Measurements from ENCODE around the gene ZNF839. TPM values are rescaled to one million over a fixed set of nuclear protein-coding genes. Genes with fewer than 3 reads are reported as not detected.

The ZNF839 gene
- total RNA-seq, 1 donor from 2014 or later: 9.8 TPM

DNA sequence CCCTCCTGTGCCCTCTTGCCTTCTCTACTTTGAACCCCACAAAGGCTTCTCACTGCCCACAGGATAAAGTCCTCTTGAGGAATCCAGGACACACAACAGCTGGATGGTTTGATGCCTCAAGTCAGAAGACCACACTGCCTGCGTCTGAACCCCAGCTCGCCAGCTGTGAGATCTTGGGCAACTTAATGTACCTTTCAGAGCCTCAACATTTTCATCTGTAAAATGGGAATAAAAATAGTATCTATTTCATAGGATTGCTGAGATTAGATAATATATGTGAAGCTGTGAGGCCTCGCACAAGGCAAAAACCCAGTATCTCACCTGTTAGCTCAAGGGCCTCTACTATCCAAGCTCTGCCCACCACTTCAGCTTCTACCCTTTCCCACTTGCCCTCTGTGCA lies 40.8 kb downstream of the ZNF839 start:
- Histone ChIP-seq H3K36me3 (ENCODE audit: control insufficient read depth, insufficient read depth, low read length) (no peaks in the 10 kb centered on the region), H3K4me3 (ENCODE audit: low read depth, low read length) (no peak overlapping the region), H3K27me3 (ENCODE audit: control insufficient read depth, insufficient read depth, low read length) (no peaks in the 10 kb centered on the region)
- TF ChIP-seq, protein P1, sequence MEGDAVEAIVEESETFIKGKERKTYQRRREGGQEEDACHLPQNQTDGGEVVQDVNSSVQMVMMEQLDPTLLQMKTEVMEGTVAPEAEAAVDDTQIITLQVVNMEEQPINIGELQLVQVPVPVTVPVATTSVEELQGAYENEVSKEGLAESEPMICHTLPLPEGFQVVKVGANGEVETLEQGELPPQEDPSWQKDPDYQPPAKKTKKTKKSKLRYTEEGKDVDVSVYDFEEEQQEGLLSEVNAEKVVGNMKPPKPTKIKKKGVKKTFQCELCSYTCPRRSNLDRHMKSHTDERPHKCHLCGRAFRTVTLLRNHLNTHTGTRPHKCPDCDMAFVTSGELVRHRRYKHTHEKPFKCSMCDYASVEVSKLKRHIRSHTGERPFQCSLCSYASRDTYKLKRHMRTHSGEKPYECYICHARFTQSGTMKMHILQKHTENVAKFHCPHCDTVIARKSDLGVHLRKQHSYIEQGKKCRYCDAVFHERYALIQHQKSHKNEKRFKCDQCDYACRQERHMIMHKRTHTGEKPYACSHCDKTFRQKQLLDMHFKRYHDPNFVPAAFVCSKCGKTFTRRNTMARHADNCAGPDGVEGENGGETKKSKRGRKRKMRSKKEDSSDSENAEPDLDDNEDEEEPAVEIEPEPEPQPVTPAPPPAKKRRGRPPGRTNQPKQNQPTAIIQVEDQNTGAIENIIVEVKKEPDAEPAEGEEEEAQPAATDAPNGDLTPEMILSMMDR (IDR thresholded peaks at IDR 0.05; ENCODE audit: insufficient read depth, low read length, poor library complexity, severe bottlenecking): no peak
- DNase-seq (ENCODE audit: low read depth): no peak

DNA sequence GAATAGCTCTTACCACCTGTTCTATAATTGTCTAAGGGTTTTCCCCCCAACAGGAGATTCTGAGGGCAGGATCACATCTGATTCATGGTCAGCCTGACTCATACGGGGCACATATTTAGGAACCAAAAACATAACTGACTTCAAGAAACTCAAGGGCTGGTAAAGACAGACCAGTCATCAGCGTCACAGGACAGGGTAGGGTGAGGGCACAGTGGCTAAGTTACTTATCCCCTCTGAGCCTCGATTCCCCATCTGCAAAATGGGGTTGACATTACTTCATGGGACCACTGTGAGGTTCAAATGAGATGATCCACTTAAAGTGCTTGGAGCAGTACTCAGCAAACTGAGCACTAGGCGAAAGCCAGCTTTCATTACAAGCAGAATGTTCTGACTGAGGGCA lies 42.5 kb downstream of the ZNF839 start:
- H3K4me3 ChIP-seq (ENCODE audit: low read depth, low read length): peak overlapping the region; percentile 91
- TF ChIP-seq, protein P1 (IDR thresholded peaks at IDR 0.05; ENCODE audit: insufficient read depth, low read length, poor library complexity, severe bottlenecking): no peak
- no peaks in the 10 kb centered on the region for H3K27me3 ChIP-seq (ENCODE audit: control insufficient read depth, insufficient read depth, low read length)
- DNase-seq (ENCODE audit: low read depth): no peak
- H3K36me3 ChIP-seq (ENCODE audit: control insufficient read depth, insufficient read depth, low read length): no peaks in the 10 kb centered on the region

DNA sequence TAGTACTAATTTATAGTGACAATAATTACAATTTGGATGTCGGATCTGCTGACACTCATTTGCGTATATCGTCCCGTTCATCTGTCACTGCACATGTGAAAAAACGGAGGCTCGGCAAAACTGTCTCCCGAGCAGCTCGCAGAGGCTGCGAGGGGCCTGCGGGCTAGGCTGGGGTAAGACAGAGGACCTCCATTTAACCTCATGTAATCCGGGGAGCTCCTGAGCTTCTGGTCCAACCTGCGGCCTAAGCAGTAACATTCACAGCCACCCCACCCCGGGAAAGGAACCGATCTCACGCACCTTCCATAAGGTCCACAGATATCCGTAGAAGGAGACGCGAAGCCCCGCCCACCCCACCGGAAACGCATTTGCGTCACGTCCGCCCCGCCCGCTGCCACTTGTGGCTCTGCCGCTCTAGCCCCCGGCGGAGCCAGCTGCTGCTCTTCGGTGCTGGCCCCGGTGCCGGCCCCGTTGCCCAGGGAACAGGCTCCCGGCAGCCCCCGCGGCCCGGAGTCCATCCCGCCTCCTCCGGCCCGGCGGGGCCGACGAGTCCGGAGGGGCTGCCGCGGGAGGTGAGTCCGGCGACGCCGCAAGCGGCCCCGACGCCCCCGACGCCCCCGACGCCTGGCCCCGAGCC lies 43.1 kb downstream of the ZNF839 start, which contains the start of the genes CINP and TECPR2:
Gene CINP (minus strand): TSS at position 346 of the 637 bp plus-strand sequence. CDS start 39 bp downstream, at position 307.
Gene TECPR2 (plus strand): TSS at position 397 of the 637 bp plus-strand sequence. CDS start 13,781 bp downstream, outside the sequence.
- peak; percentile 88 for DNase-seq (ENCODE audit: low read depth)
- H3K4me3 ChIP-seq (ENCODE audit: low read depth, low read length): peak within 1 kb of the TSS; percentile 91
- no peaks in the 10 kb centered on the region for H3K36me3 ChIP-seq (ENCODE audit: control insufficient read depth, insufficient read depth, low read length)
- TF ChIP-seq, protein P1 (IDR thresholded peaks at IDR 0.05; ENCODE audit: insufficient read depth, low read length, poor library complexity, severe bottlenecking): no peak
- H3K27me3 ChIP-seq (ENCODE audit: control insufficient read depth, insufficient read depth, low read length): no peaks in the 10 kb centered on the region

DNA sequence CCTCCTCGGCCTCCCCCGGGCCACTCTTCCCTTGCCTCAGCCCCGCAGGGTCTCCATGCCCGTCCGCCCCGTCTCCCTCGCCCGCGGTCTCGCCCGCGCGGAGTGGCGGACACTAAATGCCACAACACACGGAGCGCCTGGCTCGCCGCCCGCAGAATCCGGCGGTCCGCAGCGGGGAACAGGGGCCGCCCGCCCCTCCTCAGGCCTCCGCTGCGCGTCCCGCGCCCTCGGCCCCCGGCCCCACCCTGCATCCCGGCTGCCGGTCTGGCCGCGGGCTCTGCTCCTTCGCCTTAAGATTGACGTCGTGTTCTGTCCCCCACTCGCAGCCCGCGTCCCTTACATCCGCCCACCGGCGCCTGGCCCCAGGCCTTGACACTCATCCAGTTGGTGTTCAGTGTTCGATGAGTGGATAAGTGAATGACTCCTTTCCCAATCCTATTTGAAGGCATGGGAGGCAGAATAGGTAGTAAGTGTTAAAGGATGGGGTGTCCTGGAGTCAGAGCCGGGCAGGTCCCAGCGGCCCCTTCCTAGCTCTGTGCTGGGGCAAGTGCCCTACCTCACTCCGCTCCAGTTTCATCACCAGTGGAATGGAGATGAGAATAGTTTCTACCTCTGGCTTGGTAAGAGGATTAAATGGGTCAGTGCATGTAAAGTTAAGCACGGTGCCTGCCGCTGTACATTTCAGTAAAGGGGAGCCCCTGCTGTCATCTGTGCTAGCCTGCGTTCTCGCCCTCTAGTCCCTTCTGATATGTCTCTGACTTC lies 43.8 kb downstream of the ZNF839 start:
- Histone ChIP-seq H3K36me3 (ENCODE audit: control insufficient read depth, insufficient read depth, low read length) (no peaks in the 10 kb centered on the region), H3K27me3 (ENCODE audit: control insufficient read depth, insufficient read depth, low read length) (no peaks in the 10 kb centered on the region), H3K4me3 (ENCODE audit: low read depth, low read length) (peak overlapping the region; percentile 91)
- no peak for DNase-seq (ENCODE audit: low read depth)
- TF ChIP-seq, protein P1 (IDR thresholded peaks at IDR 0.05; ENCODE audit: insufficient read depth, low read length, poor library complexity, severe bottlenecking): no peak

DNA sequence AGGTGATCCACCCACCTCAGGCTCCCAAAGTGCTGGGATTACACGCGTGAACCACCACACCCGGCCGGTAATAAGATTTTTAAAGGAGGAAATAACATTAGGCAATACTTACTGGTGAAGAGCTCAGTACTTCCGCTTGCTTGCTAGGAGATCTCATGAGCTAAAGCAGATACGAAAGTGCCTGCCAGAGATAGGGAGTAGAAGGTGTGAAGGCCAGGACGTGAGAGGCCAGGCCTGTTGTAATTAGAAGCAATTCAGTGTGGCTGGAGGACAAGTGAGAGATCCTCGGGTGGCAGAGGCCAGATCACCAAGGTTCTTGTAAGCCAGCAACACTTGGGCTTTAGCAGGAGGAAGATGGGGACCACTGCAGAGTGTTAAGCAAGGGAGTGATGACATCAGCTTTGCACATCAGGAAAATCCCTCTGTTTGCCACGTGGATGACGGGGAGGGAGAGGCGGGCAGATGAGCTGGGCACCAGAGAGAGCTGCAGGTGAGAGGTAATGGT lies 50.8 kb downstream of the ZNF839 start:
- no peak overlapping the region for H3K4me3 ChIP-seq (ENCODE audit: low read depth, low read length)
- H3K36me3 ChIP-seq (ENCODE audit: control insufficient read depth, insufficient read depth, low read length): no peaks in the 10 kb centered on the region
- no peaks in the 10 kb centered on the region for H3K27me3 ChIP-seq (ENCODE audit: control insufficient read depth, insufficient read depth, low read length)
- no peak for DNase-seq (ENCODE audit: low read depth)
- TF ChIP-seq, protein P1 (IDR thresholded peaks at IDR 0.05; ENCODE audit: insufficient read depth, low read length, poor library complexity, severe bottlenecking): no peak
